Left ventricle myocardium superior (tissue), 1 donor: Measurements from ENCODE around the gene CYP1A1. TPM values are rescaled to one million over a fixed set of nuclear protein-coding genes. Genes with fewer than 3 reads are reported as not detected.

Source experiments
- ATAC-seq: fragments of 200-7000 bp; cut with Tn5 transposase; one replicate; pipeline ENCODE4 v1.9.1; 2020; ENCODE audit warnings: mild to moderate bottlenecking, moderate library complexity
- DNase-seq: peaks from one replicate; pipeline ENCODE4 v3.0.0-alpha.2; 2020
- intact Hi-C: fragments of 100-400 bp; cut with micrococcal nuclease; formaldehyde crosslinking; loops from one replicate; pipeline ENCODE4 v1.11.0; 2022
- total RNA-seq: library from RNA; stranded (reverse); fragmentation: NEBNext Ultra II Directional; extraction: Animal tissue kit (Norgen Biotek cat#: 25700); gene quantifications from one replicate; pipeline ENCODE4 v1.2.1, GENCODE V29; 2021
- donor health status: DM: no; HTN: yes; CAD: no; lungs with severe emphysema.

Gene CYP1A1
- total RNA-seq, 1 donor from 2014 or later = 0.45 TPM

DNA sequence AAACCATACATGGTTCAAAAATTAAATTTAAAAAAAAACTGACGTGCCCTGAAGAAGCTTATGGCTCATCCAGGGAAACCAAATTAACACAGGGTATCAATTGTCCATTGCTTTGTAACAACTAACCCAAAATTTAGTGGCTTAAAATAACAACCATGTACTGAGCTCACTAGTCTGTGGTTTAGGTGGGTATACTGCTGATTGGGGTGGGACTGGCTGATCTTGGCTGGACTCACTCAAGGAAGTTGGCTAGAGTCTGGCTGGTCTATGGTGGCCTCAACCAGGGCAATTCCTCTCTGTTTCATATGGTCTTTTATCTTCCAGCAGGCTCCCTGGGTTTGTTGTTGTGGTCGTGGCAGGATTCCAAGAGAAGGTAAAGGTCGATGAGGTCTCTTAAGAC is 15.4 kb downstream of the CYP1A1 start:
- intact Hi-C loops = no loop called here
- DNase-seq = no peak
- no peak for ATAC-seq

- ATAC-seq = no peak
- no peak for DNase-seq
- intact Hi-C loops = no loop called here
These were observed 16.3 kb downstream of the CYP1A1 start for GRCh38 chr15:74709011-74709410.

DNA sequence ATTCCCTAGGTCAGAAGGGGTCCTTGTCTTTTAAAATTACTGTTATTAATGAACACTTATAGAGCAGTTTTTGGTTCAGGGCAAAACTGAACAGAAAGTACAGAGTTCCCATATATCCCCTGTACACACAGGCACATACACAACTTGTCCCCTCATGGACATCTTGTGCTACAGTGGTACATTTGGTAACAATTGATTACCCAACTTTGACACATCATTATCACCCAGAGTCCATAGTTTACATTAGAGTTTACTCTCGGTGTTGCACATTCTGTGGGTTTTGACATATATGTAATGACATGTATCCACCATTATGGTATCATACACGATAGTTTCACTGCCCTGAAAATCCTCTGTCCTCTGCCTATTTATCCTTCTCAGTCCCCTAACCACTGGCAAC is 28.5 kb downstream of the CYP1A1 start:
- DNase-seq = no peak
- intact Hi-C loops = no loop called here
- ATAC-seq = no peak

DNA sequence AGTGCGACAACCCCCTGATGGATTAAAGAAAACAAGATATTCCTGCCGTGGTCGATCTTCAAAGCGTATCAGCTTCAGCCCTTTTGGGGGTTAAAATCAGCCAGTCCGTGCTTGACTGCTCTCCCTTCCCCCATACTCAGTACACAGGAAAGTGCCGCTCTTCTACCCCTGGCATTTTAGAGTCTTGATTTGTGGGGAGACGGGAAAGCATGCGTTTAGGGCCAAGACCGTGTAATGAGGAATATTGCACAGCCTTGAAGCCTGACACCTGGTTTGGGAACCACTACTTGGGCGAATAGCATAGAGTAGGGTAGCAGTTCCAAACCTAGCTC is 29.0 kb downstream of the CYP1A1 start:
- ATAC-seq = no peak
- DNase-seq = no peak
- intact Hi-C loops = no loop called here

DNA sequence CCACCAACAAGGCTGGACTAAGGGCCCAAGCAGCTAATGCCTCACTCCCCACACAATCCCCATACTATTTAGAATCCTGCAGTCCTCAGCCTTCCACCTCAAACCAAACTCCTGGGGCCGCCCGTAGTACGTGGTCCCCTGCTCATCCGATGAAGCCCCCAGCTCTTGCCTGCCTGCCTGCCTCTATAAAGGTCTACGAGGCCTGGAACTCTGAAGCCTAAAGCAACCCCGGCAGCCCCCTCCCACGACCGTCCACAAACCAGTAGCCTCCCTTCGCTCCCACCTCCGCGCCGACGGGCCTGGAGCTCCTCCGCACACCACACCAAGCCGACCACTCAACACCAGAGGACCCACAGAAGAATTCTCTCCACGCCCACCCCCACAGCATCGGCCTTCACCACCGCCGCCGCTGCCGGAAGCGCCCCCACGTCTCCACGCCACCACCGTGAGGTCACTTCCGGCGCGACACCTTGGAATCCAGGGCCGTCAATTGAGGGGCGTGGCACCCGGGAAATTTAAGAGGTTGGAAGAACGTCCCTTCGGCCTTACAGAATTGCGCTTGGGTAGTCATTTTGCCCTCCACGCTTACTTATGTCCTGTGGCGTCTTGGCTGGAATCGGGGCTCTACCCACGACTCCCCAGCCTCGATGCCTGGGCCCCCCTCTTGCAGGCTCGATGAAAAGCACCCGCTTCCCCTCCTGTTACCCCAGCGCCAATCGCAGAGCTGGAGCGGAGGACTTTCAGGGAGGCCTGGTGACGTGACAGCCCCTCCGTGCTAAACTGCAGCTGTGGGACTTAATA is 29.5 kb downstream of the CYP1A1 start, which contains the start of gene EDC3:
EDC3 (minus strand) TSS at position 428 of the 801 bp plus-strand sequence. CDS start 20,900 bp downstream, outside the sequence.
- ATAC-seq = peak; percentile 98
- DNase-seq = peak; percentile 92
- intact Hi-C loops = no loop called here

DNA sequence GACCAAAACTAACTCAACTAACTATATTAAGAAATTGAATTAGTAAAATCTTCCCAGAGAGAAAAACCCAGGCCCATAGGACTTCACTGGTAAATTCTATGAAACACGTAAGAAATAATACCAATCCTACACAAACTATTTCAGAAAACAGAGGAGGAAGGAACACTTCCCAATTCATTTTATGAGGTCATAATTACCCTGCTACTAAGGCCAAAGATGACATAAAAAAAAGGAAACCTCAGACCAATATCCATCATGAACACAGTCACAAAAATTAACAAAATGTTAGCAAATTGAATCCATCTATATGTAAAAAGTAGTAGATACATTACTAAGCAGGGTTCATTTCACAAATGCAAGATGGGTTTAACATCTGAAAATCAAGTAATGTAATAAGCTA is 33.0 kb downstream of the CYP1A1 start:
- no peak for DNase-seq
- no peak for ATAC-seq
- intact Hi-C loops = no loop called here

DNA sequence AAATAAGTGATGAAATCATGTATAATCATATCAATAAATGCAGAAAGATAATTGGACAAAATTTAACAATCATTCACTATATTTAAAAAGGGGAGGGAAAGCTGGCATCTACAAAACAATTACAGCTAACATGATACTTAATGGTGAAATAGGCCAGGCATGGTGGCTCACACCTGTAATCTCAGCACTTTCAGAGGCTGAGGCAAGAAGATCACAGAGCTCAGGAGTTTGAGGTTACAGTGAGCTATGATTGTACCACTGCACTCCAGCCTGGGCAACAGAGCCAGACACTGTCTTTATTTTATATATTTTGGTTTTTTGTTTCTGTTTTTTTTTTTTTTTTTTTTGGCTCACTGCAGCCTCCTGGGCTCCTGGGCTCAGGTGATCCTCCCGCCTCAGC is 41.6 kb downstream of the CYP1A1 start:
- ATAC-seq (no peak), DNase-seq (no peak)
- intact Hi-C loops = no loop called here

DNA sequence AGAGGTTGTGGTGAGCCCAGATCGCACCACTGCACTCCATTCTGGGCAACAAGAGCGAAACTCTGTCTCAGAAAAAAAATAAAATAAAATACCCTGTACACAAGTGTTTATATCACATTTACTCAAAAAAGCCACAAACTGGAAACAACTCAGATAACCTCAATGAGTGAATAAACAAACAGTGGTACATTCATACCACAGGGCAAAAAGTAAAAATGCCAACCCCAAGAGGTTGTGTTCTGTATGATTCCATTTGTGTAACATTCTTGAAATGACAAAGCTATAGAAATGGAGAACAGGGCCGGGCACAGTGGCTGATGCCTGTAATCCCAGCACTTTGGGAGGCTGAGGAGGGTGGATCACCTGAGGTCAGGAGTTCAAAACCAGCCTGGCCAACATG is 42.4 kb downstream of the CYP1A1 start:
- no peak for DNase-seq
- intact Hi-C loops = no loop called here
- ATAC-seq = no peak

DNA sequence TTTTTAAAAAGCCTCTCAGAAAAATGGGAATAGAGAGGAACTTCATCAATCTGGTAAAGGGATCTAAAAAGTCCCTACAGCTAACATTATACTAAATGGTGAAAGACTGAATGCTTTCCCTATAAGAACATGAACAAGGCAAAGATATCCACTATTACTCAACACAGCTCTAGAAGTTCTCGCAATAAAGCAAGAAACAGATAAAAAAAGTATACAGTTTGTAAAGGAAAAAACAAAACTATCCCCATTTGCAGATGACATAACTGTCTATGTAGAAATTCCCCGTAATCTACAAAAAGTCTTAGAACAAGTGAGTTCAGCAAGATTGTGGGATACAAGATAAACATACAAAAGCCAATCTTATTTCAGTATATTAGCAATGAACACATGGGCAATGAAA is 44.9 kb downstream of the CYP1A1 start:
- ATAC-seq (no peak), DNase-seq (no peak)
- intact Hi-C loops = no loop called here

GRCh38 chr15:74676801-74677200 is 48.5 kb downstream of the CYP1A1 start:
- ATAC-seq (no peak), DNase-seq (no peak)
- intact Hi-C loops = no loop called here

- ATAC-seq (no peak), DNase-seq (no peak)
- intact Hi-C loops = no loop called here
These were observed 51.2 kb downstream of the CYP1A1 start for GRCh38 chr15:74674161-74674560.

GRCh38 chr15:74669627-74670026 is 55.7 kb downstream of the CYP1A1 start:
- ATAC-seq (no peak), DNase-seq (no peak)
- intact Hi-C loops = no loop called here

Other genes starting within 250 kb of the CYP1A1 start
- gene ARID3B, start 184.3 kb downstream of the CYP1A1 start, total RNA-seq = 2.0 TPM
- 55.3 TPM for gene CLK3, start 109.7 kb downstream of the CYP1A1 start, total RNA-seq
- gene EDC3, start 29.5 kb downstream of the CYP1A1 start, total RNA-seq = 16.1 TPM
- not detected for gene CYP1A2, start 23.3 kb upstream of the CYP1A1 start, total RNA-seq
- gene CSK, start 56.6 kb upstream of the CYP1A1 start, total RNA-seq = 45.8 TPM
- gene LMAN1L, start 87.3 kb upstream of the CYP1A1 start, total RNA-seq = 23.5 TPM
- 4.1 TPM for gene CPLX3, start 101.1 kb upstream of the CYP1A1 start, total RNA-seq
- 47.5 TPM for gene ULK3, start 117.6 kb upstream of the CYP1A1 start, total RNA-seq
- gene SCAMP2, start 147.8 kb upstream of the CYP1A1 start, total RNA-seq = 46.2 TPM
- 53.7 TPM for gene MPI, start 164.5 kb upstream of the CYP1A1 start, total RNA-seq
- gene FAM219B, start 181.3 kb upstream of the CYP1A1 start, total RNA-seq = 110 TPM
- 1,577 TPM for gene COX5A, start 212.5 kb upstream of the CYP1A1 start, total RNA-seq
- gene RPP25, start 231.2 kb upstream of the CYP1A1 start, total RNA-seq = 2.3 TPM